Naive B cell (primary cell): ENCODE results near the gene HELQ. TPM values are rescaled to one million over a fixed set of nuclear protein-coding genes. Genes with fewer than 3 reads are reported as not detected.

ENCODE experiments used
- ATAC-seq, 2 donors: fragments of 150-1000 bp; cut with Tn5 transposase; 2 replicates each; pipeline ENCODE4 v1.10.0; 2021; ENCODE audit warnings: low read depth in 2 of 2, mild to moderate bottlenecking in 2 of 2, moderate library complexity in 2 of 2
- DNase-seq: peaks from one replicate; pipeline ENCODE4 v3.0.0; 2022
- H3K27ac Mint-ChIP-seq, 6 donors: one replicate each; pipeline ENCODE4 v1.8.0; 2020 to 2022; ENCODE audit warnings: mild to moderate bottlenecking in 6 of 6, mixed read lengths in 6 of 6, moderate library complexity in 5 of 6, inconsistent platforms in 2 of 6
- H3K27me3 Mint-ChIP-seq, 3 donors: one replicate each; pipeline ENCODE4 v1.8.0; 2021 to 2022; ENCODE audit warnings: mixed read lengths in 3 of 3, mild to moderate bottlenecking in 1 of 3
- H3K36me3 Mint-ChIP-seq, 2 donors: one replicate each; pipeline ENCODE4 v1.8.0; 2020 to 2022; ENCODE audit warnings: mixed read lengths in 2 of 2, inconsistent platforms in 1 of 2, mild to moderate bottlenecking in 1 of 2
- H3K4me1 Mint-ChIP-seq, 3 donors: one replicate each; pipeline ENCODE4 v1.8.0; 2020 to 2022; ENCODE audit warnings: mixed read lengths in 3 of 3, inconsistent platforms in 1 of 3, mild to moderate bottlenecking in 1 of 3, moderate library complexity in 1 of 3
- H3K4me3 Mint-ChIP-seq, 8 donors: one replicate each; pipeline ENCODE4 v1.8.0; 2020 to 2022; ENCODE audit warnings: mild to moderate bottlenecking in 8 of 8, mixed read lengths in 8 of 8, moderate library complexity in 8 of 8, inconsistent platforms in 2 of 8
- H3K9me3 Mint-ChIP-seq, 7 donors: one replicate each; pipeline ENCODE4 v1.8.0; 2020 to 2022; ENCODE audit warnings: mixed read lengths in 7 of 7, mild to moderate bottlenecking in 5 of 7, inconsistent platforms in 2 of 7, moderate library complexity in 1 of 7
- polyA plus RNA-seq, 6 donors: library from polyadenylated mRNA; unstranded; fragments of 300-500 nt; fragmentation: Illumina TruSeq; gene quantifications; one replicate each; pipeline ENCODE4 v1.2.3, GENCODE V29; 2021; ENCODE audit warnings: low read depth in 6 of 6

HELQ gene
- polyA plus RNA-seq, 6 donors from 2014 or later = 31.6 to 41.1 (median 39.7) TPM

GRCh38 chr4:83378419-83378818 lies 77.2 kb downstream of the HELQ start:
- H3K27ac Mint-ChIP-seq = peak overlapping the region in 2 of 6 donors; percentile 62 to 69
- peaks cover 14 to 23% of the 10 kb centered on the region in 2 donors for H3K36me3 Mint-ChIP-seq
- peaks cover 0 to 7% (median 6%) of the 10 kb centered on the region in 3 donors for H3K27me3 Mint-ChIP-seq
- ATAC-seq (no peak), DNase-seq (no peak)
- H3K9me3 Mint-ChIP-seq = peaks cover 11 to 49% (median 32%) of the 10 kb centered on the region in 7 donors
- no peaks in the 10 kb centered on the region for H3K4me1 Mint-ChIP-seq
- no peak overlapping the region for H3K4me3 Mint-ChIP-seq

- no peak for ATAC-seq
- H3K4me3 Mint-ChIP-seq = no peak overlapping the region
- peak overlapping the region in 1 of 6 donors; percentile 41 for H3K27ac Mint-ChIP-seq
- peaks cover 0 to 7% (median 6%) of the 10 kb centered on the region in 3 donors for H3K27me3 Mint-ChIP-seq
- peaks cover 11 to 21% (median 15%) of the 10 kb centered on the region in 7 donors for H3K9me3 Mint-ChIP-seq
- no peak for DNase-seq
- peaks cover 14 to 23% of the 10 kb centered on the region in 2 donors for H3K36me3 Mint-ChIP-seq
- peaks cover 4 to 9% (median 7%) of the 10 kb centered on the region in 3 donors for H3K4me1 Mint-ChIP-seq
Measured at GRCh38 chr4:83372931-83373330, 82.7 kb downstream of the HELQ start.

- H3K9me3 Mint-ChIP-seq = peaks cover under 1 to 11% (median 8%) of the 10 kb centered on the region in 7 donors
- peaks cover 0 to 7% (median 6%) of the 10 kb centered on the region in 3 donors for H3K27me3 Mint-ChIP-seq
- no peak overlapping the region for H3K4me3 Mint-ChIP-seq
- ATAC-seq (no peak), DNase-seq (no peak)
- peaks cover 8 to 13% of the 10 kb centered on the region in 2 donors for H3K36me3 Mint-ChIP-seq
- peaks cover 4 to 9% (median 7%) of the 10 kb centered on the region in 3 donors for H3K4me1 Mint-ChIP-seq
- peak overlapping the region in 1 of 6 donors; percentile 72 for H3K27ac Mint-ChIP-seq
Measured at GRCh38 chr4:83371936-83372335, 83.7 kb downstream of the HELQ start.

DNA sequence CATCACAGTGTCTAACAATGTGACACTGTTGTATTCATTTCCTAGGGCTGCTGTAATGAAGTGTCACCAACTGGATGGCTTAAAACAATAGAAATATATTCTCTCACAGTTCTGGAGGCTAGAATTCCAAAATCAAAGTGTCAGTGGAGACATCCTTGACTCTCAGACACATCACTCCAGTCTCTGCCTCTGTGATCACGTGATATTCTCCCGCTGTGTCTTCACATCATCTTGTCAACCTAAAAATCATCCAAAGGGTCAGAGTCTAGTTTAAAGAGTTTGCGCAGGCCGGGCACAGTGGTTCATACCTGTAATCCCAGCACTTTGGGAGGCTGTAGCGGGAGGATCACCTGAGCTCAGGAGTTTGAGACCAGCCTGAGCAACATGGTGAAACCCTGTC lies 84.4 kb downstream of the HELQ start:
- no peak for ATAC-seq
- H3K27me3 Mint-ChIP-seq = peaks cover 0 to 6% (median 5%) of the 10 kb centered on the region in 3 donors
- no peak overlapping the region for H3K4me3 Mint-ChIP-seq
- H3K4me1 Mint-ChIP-seq = peaks cover 4 to 9% (median 7%) of the 10 kb centered on the region in 3 donors
- H3K27ac Mint-ChIP-seq = peak overlapping the region in 1 of 6 donors; percentile 11
- H3K9me3 Mint-ChIP-seq = peaks cover 0 to 6% (median 5%) of the 10 kb centered on the region in 7 donors
- H3K36me3 Mint-ChIP-seq = peaks cover 6 to 7% of the 10 kb centered on the region in 2 donors
- DNase-seq = no peak

DNA sequence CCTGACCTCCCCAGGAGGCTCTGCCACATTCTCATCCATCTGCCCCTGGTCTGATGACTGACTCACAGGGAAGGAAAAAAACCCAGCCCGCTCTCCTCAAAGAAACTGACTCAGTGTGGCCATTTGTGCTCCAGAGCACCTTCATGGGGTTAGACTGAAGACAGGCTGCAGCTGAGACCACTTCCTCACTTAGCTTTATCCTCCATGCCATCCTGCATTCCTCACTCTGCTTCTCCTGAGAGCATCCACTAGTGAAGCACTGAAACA lies 85.0 kb downstream of the HELQ start:
- DNase-seq (no peak), ATAC-seq (no peak)
- Mint-ChIP-seq H3K27me3 (no peaks in the 10 kb centered on the region), H3K36me3 (peaks cover 0 to under 1% of the 10 kb centered on the region in 2 donors), H3K27ac (no peak overlapping the region), H3K4me3 (no peak overlapping the region), H3K4me1 (peaks cover 4 to 9% (median 7%) of the 10 kb centered on the region in 3 donors), H3K9me3 (peaks cover 0 to 2% (median 0%) of the 10 kb centered on the region in 7 donors)

DNA sequence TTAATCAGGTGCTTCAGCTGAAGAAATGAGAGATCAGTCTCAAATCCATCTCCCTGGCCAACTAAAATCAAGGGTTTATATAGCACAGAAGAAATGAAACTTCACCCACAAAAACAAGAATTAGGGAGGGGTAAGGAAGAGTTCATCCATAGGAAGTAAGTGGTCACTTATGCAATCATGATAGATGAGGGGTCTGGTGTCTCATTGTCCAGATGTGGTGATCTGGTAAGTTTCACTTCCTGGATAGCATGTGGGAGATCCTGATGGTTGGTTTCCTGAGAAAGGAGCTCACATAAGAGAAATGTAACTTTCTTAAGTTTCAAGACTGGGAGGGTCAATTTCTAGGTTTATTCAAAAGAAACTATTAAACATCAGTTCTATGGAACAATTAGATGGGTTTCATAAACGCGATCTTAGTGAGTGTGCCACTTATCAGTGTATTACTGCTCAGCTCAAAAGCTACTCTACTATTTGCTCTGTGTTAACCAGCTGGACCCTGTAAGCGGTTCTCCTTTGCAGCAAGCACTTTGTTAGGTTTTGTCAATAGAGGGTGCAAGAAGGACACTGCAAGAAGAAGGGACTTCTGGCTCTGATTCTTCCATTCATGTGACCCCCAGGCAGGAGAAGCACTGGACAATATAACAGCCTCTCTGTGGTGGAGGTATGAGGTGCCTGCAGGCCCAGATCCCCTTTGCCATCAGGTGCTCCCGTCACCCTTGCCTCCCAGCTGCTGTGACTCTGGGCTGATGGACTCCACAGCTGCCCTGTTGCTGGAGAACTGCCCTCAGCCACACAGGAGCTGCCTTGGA lies 85.6 kb downstream of the HELQ start:
- Mint-ChIP-seq H3K9me3 (peaks cover 0 to 2% (median 0%) of the 10 kb centered on the region in 7 donors), H3K27me3 (no peaks in the 10 kb centered on the region), H3K4me1 (peaks cover 4 to 9% (median 7%) of the 10 kb centered on the region in 3 donors), H3K27ac (no peak overlapping the region), H3K4me3 (no peak overlapping the region), H3K36me3 (no peaks in the 10 kb centered on the region)
- DNase-seq (no peak), ATAC-seq (no peak)

- no peaks in the 10 kb centered on the region for H3K4me1 Mint-ChIP-seq
- no peak for DNase-seq
- peak overlapping the region in 1 of 8 donors; percentile 47 for H3K4me3 Mint-ChIP-seq
- H3K9me3 Mint-ChIP-seq = no peaks in the 10 kb centered on the region
- ATAC-seq = no peak
- no peak overlapping the region for H3K27ac Mint-ChIP-seq
- no peaks in the 10 kb centered on the region for H3K36me3 Mint-ChIP-seq
- peaks cover 0 to 7% (median 0%) of the 10 kb centered on the region in 3 donors for H3K27me3 Mint-ChIP-seq
Measured at GRCh38 chr4:83364312-83364711, 91.3 kb downstream of the HELQ start.

GRCh38 chr4:83362492-83363329 lies 92.9 kb downstream of the HELQ start:
- no peaks in the 10 kb centered on the region for H3K4me1 Mint-ChIP-seq
- H3K4me3 Mint-ChIP-seq = no peak overlapping the region
- no peak for ATAC-seq

DNA sequence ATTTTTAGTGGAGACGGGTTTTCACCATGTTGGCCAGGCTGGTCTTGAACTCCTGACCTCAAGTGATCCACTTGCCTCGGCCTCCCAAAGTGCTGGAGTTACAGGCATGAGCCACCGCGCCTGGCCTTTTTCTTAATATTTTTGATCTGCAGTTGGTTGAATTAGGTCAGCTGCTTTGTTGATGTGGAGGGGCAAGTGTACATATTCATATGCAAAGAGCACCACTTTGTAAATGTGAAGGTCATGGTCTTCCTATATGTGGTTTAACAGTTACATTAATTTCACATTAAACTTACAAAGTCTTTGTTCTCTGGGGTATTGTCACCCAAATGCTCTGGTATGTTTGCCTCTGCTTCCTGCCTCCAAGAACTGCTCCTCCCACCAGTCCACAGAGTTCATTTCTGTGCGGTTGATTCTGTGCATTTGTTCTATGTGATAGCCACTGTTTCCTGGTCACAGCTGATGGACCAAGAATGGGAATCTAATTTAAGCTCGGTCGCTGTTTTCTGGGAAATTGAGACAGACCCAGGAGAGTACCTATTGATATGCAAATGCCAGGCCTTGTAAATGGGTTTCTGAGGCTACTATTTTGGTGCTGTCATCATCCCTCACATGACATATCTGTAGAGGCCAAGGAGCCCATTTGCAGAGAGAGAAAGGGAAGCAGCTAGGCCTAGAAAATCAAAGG lies 94.1 kb downstream of the HELQ start:
- Mint-ChIP-seq H3K4me1 (no peaks in the 10 kb centered on the region), H3K9me3 (no peaks in the 10 kb centered on the region), H3K36me3 (no peaks in the 10 kb centered on the region), H3K27ac (no peak overlapping the region), H3K4me3 (no peak overlapping the region), H3K27me3 (peaks cover 0 to 7% (median 0%) of the 10 kb centered on the region in 3 donors)
- no peak for DNase-seq
- no peak for ATAC-seq

More at GRCh38 chr4:83362492-83363329, 92.9 kb downstream of the HELQ start:
- H3K36me3 Mint-ChIP-seq = no peaks in the 10 kb centered on the region
- H3K27ac Mint-ChIP-seq = no peak overlapping the region
- H3K9me3 Mint-ChIP-seq = no peaks in the 10 kb centered on the region
- peaks cover 0 to 7% (median 0%) of the 10 kb centered on the region in 3 donors for H3K27me3 Mint-ChIP-seq
- no peak for DNase-seq

DNA sequence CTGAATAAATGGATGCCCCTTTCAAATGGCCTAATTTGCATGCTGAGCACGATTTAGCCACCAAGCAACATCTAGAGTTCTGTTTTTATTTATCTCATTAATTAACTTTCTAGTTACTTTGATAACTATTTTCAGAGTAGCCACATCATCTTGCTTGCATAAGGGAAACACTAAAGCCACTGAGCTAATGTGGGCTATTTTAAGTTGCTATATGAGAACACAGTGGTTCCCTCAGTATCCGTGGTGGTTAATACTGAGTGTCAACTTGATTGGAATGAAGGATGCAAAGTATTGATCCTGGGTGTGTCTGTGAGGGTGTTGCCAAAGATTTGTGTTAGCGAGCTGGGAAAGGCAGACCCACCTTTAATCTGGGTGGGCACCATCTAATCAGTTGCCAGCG lies 95.6 kb downstream of the HELQ start:
- ATAC-seq = no peak
- H3K9me3 Mint-ChIP-seq = no peaks in the 10 kb centered on the region
- no peak overlapping the region for H3K27ac Mint-ChIP-seq
- peaks cover 0 to 7% (median 0%) of the 10 kb centered on the region in 3 donors for H3K27me3 Mint-ChIP-seq
- no peaks in the 10 kb centered on the region for H3K4me1 Mint-ChIP-seq
- no peak for DNase-seq
- H3K36me3 Mint-ChIP-seq = no peaks in the 10 kb centered on the region
- H3K4me3 Mint-ChIP-seq = no peak overlapping the region

DNA sequence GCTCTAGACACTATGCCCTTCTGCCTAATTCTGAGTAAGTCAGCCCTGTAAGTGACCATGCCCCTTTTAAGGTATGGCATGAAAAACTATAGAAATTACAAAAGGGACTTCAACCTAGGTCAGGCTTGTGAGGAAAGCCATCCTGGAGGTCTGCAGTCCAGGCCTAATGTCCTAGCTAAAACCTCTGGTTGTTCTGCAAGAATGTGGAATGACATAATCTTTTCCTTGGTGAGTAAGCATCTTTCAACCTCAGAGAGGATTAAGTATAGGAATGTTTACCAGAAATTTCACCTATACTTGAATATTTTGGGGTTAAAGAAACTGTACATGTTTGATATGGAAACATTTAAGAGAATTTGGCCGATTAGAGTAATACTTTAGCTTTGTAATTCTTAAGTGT lies 97.2 kb downstream of the HELQ start:
- no peak overlapping the region for H3K4me3 Mint-ChIP-seq
- no peak overlapping the region for H3K27ac Mint-ChIP-seq
- peaks cover 0 to 4% (median 0%) of the 10 kb centered on the region in 3 donors for H3K27me3 Mint-ChIP-seq
- no peaks in the 10 kb centered on the region for H3K4me1 Mint-ChIP-seq
- peaks cover 0 to 9% (median 3%) of the 10 kb centered on the region in 7 donors for H3K9me3 Mint-ChIP-seq
- H3K36me3 Mint-ChIP-seq = peaks cover 0 to 4% of the 10 kb centered on the region in 2 donors
- no peak for DNase-seq
- no peak for ATAC-seq
